Neural cell (in vitro differentiated cells): ENCODE results near the gene VAMP1. TPM values are rescaled to one million over a fixed set of nuclear protein-coding genes. Genes with fewer than 3 reads are reported as not detected.

Experiments
- H2AFZ ChIP-seq: fragments of 200-600, 300-800 bp; sonication (generic), shearing (Covaris generic); 2 replicates; pipeline ENCODE4 v1.6.0; 2014; ENCODE audit warnings: low read depth, mild to moderate bottlenecking, antibody characterized with exemption, low read length, moderate library complexity
- H3F3A ChIP-seq: fragments of 200-600 bp; shearing (Covaris generic); 2 replicates; pipeline ENCODE4 v1.6.1; 2016; ENCODE audit warnings: mild to moderate bottlenecking, moderate library complexity, mixed read lengths, antibody characterized with exemption, low read length; ENCODE audit not compliant: insufficient read depth, poor library complexity, severe bottlenecking
- H3K27ac ChIP-seq: fragments of 200-600, 300-800 bp; sonication (generic), shearing (Covaris generic); 2 replicates; pipeline ENCODE4 v1.5.1; 2014; ENCODE audit warnings: mild to moderate bottlenecking, low read length, moderate library complexity
- H3K27me3 ChIP-seq: fragments of 300-800, 200-600 bp; sonication (generic), shearing (Covaris generic); 2 replicates; pipeline ENCODE4 v1.6.0; 2014; ENCODE audit warnings: mild to moderate bottlenecking, low read depth, low read length, moderate library complexity; ENCODE audit not compliant: insufficient read depth
- H3K36me3 ChIP-seq: fragments of 300-800, 200-600 bp; sonication (generic), shearing (Covaris generic); 2 replicates; pipeline ENCODE4 v1.5.1; 2014; ENCODE audit warnings: mild to moderate bottlenecking, antibody characterized with exemption, low read length, moderate library complexity; ENCODE audit not compliant: insufficient read depth
- H3K4me2 ChIP-seq: fragments of 300-800, 200-600 bp; sonication (generic), shearing (Covaris generic); 2 replicates; pipeline ENCODE4 v1.6.0; 2014; ENCODE audit warnings: mild to moderate bottlenecking, low read length
- H3K4me3 ChIP-seq: fragments of 300-800, 200-600 bp; sonication (generic), shearing (Covaris generic); 2 replicates; pipeline ENCODE4 v1.5.1; 2014; ENCODE audit warnings: mild to moderate bottlenecking, low read length, moderate library complexity
- H3K79me2 ChIP-seq: fragments of 200-600 bp; shearing (Covaris generic); replicated peaks from 2 replicates; pipeline ENCODE4 v1.6.0; 2014; ENCODE audit warnings: mild to moderate bottlenecking, low read length, moderate library complexity; ENCODE audit not compliant: insufficient read depth
- H3K9ac ChIP-seq: fragments of 300-800, 200-600 bp; sonication (generic), shearing (Covaris generic); 2 replicates; pipeline ENCODE4 v1.6.1; 2016; ENCODE audit warnings: mild to moderate bottlenecking, low read length, mixed read lengths
- H3K9me2 ChIP-seq: fragments of 200-600 bp; shearing (Covaris generic); 2 replicates; pipeline ENCODE4 v1.6.1; 2016; ENCODE audit warnings: mild to moderate bottlenecking, low read length, mixed read lengths; ENCODE audit not compliant: insufficient read depth
- H3K9me3 ChIP-seq: fragments of 200-600, 300-800 bp; sonication (generic), shearing (Covaris generic); 2 replicates; pipeline ENCODE4 v1.6.1; 2016; ENCODE audit warnings: mild to moderate bottlenecking, mixed run types, low read length, moderate library complexity, mixed read lengths
- H4K20me1 ChIP-seq: fragments of 200-600 bp; shearing (Covaris generic); 2 replicates; pipeline ENCODE4 v1.6.1; 2016; ENCODE audit warnings: mild to moderate bottlenecking, mixed run types; ENCODE audit not compliant: insufficient read depth
- EP300 ChIP-seq: fragments of 450-650 bp; conservative IDR thresholded peaks from 2 replicates; pipeline ENCODE4 v1.6.1; 2014; ENCODE audit warnings: antibody characterized with exemption, mild to moderate bottlenecking, moderate library complexity; ENCODE audit not compliant: poor library complexity, severe bottlenecking
- EZH2 ChIP-seq: fragments of 200-600, 300-800 bp; shearing (Covaris generic), sonication (generic); IDR thresholded peaks from 2 replicates; pipeline ENCODE4 v1.6.1; 2014; ENCODE audit warnings: antibody characterized with exemption, low read length, borderline replicate concordance, mild to moderate bottlenecking; ENCODE audit not compliant: insufficient read depth, poor library complexity, severe bottlenecking
- MXI1 ChIP-seq: fragments of 450-650 bp; conservative IDR thresholded peaks from 2 replicates; pipeline ENCODE4 v1.6.1; 2014; ENCODE audit warnings: antibody characterized with exemption, mild to moderate bottlenecking; ENCODE audit not compliant: poor library complexity, severe bottlenecking
- POLR2AphosphoS5 ChIP-seq: IDR thresholded peaks from 2 replicates; pipeline ENCODE4 v1.6.1; 2012
- RAD21 ChIP-seq: fragments of 450-650 bp; conservative IDR thresholded peaks from 2 replicates; pipeline ENCODE4 v1.6.1; 2014; ENCODE audit warnings: antibody characterized with exemption, mild to moderate bottlenecking, moderate library complexity
- SMC3 ChIP-seq: fragments of 450-650 bp; conservative IDR thresholded peaks from 2 replicates; pipeline ENCODE4 v1.6.1; 2014; ENCODE audit warnings: antibody characterized with exemption, mild to moderate bottlenecking, moderate library complexity; ENCODE audit not compliant: poor library complexity
- TAF1 ChIP-seq: IDR thresholded peaks from 2 replicates; pipeline ENCODE4 v1.6.1; 2012; ENCODE audit warnings: low read depth
- polyA minus RNA-seq: library from RNA; depleted of rRNA, polyadenylated mRNA; stranded (reverse); fragments of >200 nt; gene quantifications from 2 replicates; pipeline ENCODE4 v1.2.3, GENCODE V29; 2014
- polyA plus RNA-seq: library from polyadenylated mRNA; depleted of rRNA; stranded (reverse); fragments of >200 nt; gene quantifications from 2 replicates; pipeline ENCODE4 v1.2.3, GENCODE V29; 2014
- TF ChIP-seq, protein P1 (sequence below): IDR thresholded peaks from 2 replicates; pipeline ENCODE4 v1.6.1; 2012; ENCODE audit warnings: borderline replicate concordance
- TF ChIP-seq, protein P2 (sequence below): fragments of 450-650 bp; IDR thresholded peaks from 2 replicates; pipeline ENCODE4 v1.5.1; 2014; ENCODE audit warnings: antibody characterized with exemption, mild to moderate bottlenecking, moderate library complexity; ENCODE audit not compliant: poor library complexity, severe bottlenecking

VAMP1 gene, protein sequence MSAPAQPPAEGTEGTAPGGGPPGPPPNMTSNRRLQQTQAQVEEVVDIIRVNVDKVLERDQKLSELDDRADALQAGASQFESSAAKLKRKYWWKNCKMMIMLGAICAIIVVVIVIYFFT
- polyA plus RNA-seq = 4.3 and 6.7 TPM in 2 replicates
- polyA minus RNA-seq = 0.97 and 1.4 TPM in 2 replicates

DNA sequence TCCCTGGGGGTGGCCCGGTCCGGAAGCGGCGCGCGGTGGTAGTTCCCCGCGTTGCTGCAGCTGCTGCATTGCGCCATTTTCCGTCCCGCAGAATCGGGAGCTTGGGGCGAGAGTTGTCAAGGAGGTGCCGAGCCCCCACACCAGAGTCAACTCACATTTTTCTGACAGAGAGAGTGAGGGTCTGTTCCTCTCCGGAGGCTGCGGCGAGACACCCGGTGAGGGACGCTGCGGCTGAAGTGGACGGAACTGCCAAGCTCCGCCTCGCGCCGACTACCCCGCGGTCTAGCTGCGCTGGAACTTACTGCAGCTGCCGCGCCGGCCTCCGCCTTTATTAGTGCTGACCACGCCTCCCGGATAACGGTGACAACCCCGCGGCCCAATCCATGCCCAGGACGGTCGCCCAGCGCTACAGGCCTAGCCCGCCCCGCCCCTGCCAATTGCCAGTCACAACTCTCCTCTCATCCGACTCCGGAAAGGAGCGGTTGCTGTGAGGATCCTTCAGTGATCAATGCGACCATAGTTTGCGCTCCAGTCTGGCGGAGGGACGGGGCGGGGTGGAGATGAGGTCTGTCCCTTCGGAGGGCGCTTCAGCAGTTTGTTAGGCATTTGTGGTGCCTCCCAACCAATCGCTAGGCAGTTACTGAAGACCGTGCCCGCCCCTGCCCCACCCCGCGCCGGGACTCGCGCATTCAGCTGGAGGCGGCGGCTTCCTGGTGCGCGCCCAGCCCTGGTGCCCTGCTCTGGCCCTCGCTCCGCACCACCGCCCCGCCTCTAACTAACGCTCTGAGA is at the start of gene VAMP1:
TSS of gene VAMP1 (minus strand) at position 303 of the 789 bp plus-strand sequence. CDS start at position 157, 146 bp downstream.
- Histone ChIP-seq H3K9ac (peak within 1 kb of the TSS; percentile 57), H3K9me3 (no peaks in the 10 kb centered on the region), H3K9me2 (no peaks in the 10 kb centered on the region), H3K36me3 (no peaks in the 10 kb centered on the region), H3K4me2 (peak within 1 kb of the TSS; percentile 80), H3K4me3 (peak within 1 kb of the TSS; percentile 80), H3K27ac (no peak within 1 kb of the TSS), H3F3A (no peaks in the 10 kb centered on the region), H2AFZ (peak within 1 kb of the TSS; percentile 80), H3K79me2 (no peaks in the 10 kb centered on the region), H4K20me1 (no peaks in the 10 kb centered on the region), H3K27me3 (no peaks in the 10 kb centered on the region)
- TF ChIP-seq POLR2AphosphoS5 (peak; percentile 71), TAF1 (peak; percentile 50), RAD21 (no peak), EZH2 (no peak), SMC3 (peak; percentile 13), EP300 (peak; percentile 26), MXI1 (peak; percentile 64)
- TF ChIP-seq, protein P1, sequence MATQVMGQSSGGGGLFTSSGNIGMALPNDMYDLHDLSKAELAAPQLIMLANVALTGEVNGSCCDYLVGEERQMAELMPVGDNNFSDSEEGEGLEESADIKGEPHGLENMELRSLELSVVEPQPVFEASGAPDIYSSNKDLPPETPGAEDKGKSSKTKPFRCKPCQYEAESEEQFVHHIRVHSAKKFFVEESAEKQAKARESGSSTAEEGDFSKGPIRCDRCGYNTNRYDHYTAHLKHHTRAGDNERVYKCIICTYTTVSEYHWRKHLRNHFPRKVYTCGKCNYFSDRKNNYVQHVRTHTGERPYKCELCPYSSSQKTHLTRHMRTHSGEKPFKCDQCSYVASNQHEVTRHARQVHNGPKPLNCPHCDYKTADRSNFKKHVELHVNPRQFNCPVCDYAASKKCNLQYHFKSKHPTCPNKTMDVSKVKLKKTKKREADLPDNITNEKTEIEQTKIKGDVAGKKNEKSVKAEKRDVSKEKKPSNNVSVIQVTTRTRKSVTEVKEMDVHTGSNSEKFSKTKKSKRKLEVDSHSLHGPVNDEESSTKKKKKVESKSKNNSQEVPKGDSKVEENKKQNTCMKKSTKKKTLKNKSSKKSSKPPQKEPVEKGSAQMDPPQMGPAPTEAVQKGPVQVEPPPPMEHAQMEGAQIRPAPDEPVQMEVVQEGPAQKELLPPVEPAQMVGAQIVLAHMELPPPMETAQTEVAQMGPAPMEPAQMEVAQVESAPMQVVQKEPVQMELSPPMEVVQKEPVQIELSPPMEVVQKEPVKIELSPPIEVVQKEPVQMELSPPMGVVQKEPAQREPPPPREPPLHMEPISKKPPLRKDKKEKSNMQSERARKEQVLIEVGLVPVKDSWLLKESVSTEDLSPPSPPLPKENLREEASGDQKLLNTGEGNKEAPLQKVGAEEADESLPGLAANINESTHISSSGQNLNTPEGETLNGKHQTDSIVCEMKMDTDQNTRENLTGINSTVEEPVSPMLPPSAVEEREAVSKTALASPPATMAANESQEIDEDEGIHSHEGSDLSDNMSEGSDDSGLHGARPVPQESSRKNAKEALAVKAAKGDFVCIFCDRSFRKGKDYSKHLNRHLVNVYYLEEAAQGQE = peak; percentile 29
- TF ChIP-seq, protein P2, sequence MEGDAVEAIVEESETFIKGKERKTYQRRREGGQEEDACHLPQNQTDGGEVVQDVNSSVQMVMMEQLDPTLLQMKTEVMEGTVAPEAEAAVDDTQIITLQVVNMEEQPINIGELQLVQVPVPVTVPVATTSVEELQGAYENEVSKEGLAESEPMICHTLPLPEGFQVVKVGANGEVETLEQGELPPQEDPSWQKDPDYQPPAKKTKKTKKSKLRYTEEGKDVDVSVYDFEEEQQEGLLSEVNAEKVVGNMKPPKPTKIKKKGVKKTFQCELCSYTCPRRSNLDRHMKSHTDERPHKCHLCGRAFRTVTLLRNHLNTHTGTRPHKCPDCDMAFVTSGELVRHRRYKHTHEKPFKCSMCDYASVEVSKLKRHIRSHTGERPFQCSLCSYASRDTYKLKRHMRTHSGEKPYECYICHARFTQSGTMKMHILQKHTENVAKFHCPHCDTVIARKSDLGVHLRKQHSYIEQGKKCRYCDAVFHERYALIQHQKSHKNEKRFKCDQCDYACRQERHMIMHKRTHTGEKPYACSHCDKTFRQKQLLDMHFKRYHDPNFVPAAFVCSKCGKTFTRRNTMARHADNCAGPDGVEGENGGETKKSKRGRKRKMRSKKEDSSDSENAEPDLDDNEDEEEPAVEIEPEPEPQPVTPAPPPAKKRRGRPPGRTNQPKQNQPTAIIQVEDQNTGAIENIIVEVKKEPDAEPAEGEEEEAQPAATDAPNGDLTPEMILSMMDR = peak; percentile 23

DNA sequence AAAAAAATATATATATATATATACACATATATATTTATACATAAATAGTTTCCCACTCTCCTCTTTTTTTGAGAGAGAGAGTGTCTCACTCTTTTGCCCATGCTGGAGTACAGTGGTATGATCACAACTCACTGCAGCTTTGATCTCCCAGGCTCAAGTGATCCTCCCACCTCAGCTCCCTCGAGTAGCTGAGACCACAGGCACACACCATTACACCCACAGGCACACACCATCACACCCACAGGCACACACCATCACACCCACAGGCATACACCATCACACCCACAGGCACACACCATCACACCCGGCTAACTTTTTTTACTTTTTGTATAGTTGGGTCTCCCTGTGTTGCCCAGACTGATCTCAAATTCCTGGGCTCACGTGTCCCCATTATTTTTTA is 49.7 kb upstream of the VAMP1 start:
- no peaks in the 10 kb centered on the region for H3K9me3 ChIP-seq
- no peaks in the 10 kb centered on the region for H3K27me3 ChIP-seq
- no peak overlapping the region for H3K9ac ChIP-seq
- no peaks in the 10 kb centered on the region for H4K20me1 ChIP-seq
- H3F3A ChIP-seq = no peaks in the 10 kb centered on the region
- peaks cover 5% of the 10 kb centered on the region for H3K36me3 ChIP-seq
- H3K4me3 ChIP-seq = no peak overlapping the region
- no peaks in the 10 kb centered on the region for H3K9me2 ChIP-seq
- no peak overlapping the region for H3K4me2 ChIP-seq
- no peak overlapping the region for H2AFZ ChIP-seq
- H3K79me2 ChIP-seq = no peaks in the 10 kb centered on the region
- no peak overlapping the region for H3K27ac ChIP-seq
- TF ChIP-seq TAF1 (no peak), POLR2AphosphoS5 (no peak), MXI1 (no peak), SMC3 (no peak), EZH2 (no peak), EP300 (no peak), RAD21 (no peak)
- TF ChIP-seq, protein P1 = no peak
- TF ChIP-seq, protein P2 = no peak
